Suprapubic skin (tissue), 4 donors: ENCODE measurements around the gene SYTL5.

ENCODE experiments used
- POLR2A ChIP-seq, 2 donors: fragments of 450-650 bp; IDR thresholded peaks; one replicate each; pipeline ENCODE4 v1.6.1; 2017; ENCODE audit warnings: antibody characterized with exemption in 2 of 2, mild to moderate bottlenecking in 2 of 2, moderate library complexity in 2 of 2
- POLR2AphosphoS5 ChIP-seq, 3 donors: sonication (generic); formaldehyde crosslinking; IDR thresholded peaks; one replicate each; pipeline ENCODE4 v1.6.1; 2017; ENCODE audit warnings: antibody characterized with exemption in 3 of 3
- TF ChIP-seq, protein P1 (sequence below), 2 donors: fragments of 200-600 bp in 1 of 2; fragments of 450-650 bp in 1 of 2; sonication (generic) in 1 of 2; IDR thresholded peaks; one replicate each; pipeline ENCODE4 v1.5.1; 2016 to 2019; ENCODE audit warnings: antibody characterized with exemption in 2 of 2, mild to moderate bottlenecking in 1 of 2, moderate library complexity in 1 of 2

DNA sequence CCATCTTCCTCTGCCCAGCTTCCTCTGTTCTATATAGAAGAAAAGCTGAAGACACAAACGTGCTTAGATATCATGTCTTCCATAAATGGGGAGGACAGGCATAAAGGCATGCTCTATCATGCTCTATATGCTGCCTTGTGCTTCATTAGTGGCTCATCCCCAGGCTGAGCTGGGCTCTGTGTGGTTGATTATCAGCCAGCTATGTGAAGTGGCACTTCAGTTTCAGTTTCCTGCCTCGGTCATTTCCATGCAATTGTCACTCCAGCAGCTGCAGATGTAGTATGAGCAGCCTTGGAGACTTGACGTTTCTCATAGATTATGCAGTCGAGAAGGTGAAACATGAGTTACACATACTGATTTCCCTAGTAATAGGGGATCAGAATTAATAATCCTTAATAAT lies 106.2 kb downstream of the SYTL5 start:
- TF ChIP-seq POLR2A (IDR thresholded peaks at IDR 0.05): no peak
- TF ChIP-seq POLR2AphosphoS5 (IDR thresholded peaks at IDR 0.05): no peak
- TF ChIP-seq, protein P1, sequence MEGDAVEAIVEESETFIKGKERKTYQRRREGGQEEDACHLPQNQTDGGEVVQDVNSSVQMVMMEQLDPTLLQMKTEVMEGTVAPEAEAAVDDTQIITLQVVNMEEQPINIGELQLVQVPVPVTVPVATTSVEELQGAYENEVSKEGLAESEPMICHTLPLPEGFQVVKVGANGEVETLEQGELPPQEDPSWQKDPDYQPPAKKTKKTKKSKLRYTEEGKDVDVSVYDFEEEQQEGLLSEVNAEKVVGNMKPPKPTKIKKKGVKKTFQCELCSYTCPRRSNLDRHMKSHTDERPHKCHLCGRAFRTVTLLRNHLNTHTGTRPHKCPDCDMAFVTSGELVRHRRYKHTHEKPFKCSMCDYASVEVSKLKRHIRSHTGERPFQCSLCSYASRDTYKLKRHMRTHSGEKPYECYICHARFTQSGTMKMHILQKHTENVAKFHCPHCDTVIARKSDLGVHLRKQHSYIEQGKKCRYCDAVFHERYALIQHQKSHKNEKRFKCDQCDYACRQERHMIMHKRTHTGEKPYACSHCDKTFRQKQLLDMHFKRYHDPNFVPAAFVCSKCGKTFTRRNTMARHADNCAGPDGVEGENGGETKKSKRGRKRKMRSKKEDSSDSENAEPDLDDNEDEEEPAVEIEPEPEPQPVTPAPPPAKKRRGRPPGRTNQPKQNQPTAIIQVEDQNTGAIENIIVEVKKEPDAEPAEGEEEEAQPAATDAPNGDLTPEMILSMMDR (IDR thresholded peaks at IDR 0.05): no peak
